Neural cell (in vitro differentiated cells): ENCODE data around the gene TNS2. TPM values are rescaled to one million over a fixed set of nuclear protein-coding genes. Genes with fewer than 3 reads are reported as not detected.

Experiments used
- H2AFZ ChIP-seq: fragments of 200-600, 300-800 bp; sonication (generic), shearing (Covaris generic); 2 replicates; pipeline ENCODE4 v1.6.0; 2014; ENCODE audit warnings: low read depth, mild to moderate bottlenecking, antibody characterized with exemption, low read length, moderate library complexity
- H3F3A ChIP-seq: fragments of 200-600 bp; shearing (Covaris generic); 2 replicates; pipeline ENCODE4 v1.6.1; 2016; ENCODE audit warnings: mild to moderate bottlenecking, moderate library complexity, mixed read lengths, antibody characterized with exemption, low read length; ENCODE audit not compliant: insufficient read depth, poor library complexity, severe bottlenecking
- H3K27ac ChIP-seq: fragments of 200-600, 300-800 bp; sonication (generic), shearing (Covaris generic); 2 replicates; pipeline ENCODE4 v1.5.1; 2014; ENCODE audit warnings: mild to moderate bottlenecking, low read length, moderate library complexity
- H3K27me3 ChIP-seq: fragments of 300-800, 200-600 bp; sonication (generic), shearing (Covaris generic); 2 replicates; pipeline ENCODE4 v1.6.0; 2014; ENCODE audit warnings: mild to moderate bottlenecking, low read depth, low read length, moderate library complexity; ENCODE audit not compliant: insufficient read depth
- H3K36me3 ChIP-seq: fragments of 300-800, 200-600 bp; sonication (generic), shearing (Covaris generic); 2 replicates; pipeline ENCODE4 v1.5.1; 2014; ENCODE audit warnings: mild to moderate bottlenecking, antibody characterized with exemption, low read length, moderate library complexity; ENCODE audit not compliant: insufficient read depth
- H3K4me2 ChIP-seq: fragments of 300-800, 200-600 bp; sonication (generic), shearing (Covaris generic); 2 replicates; pipeline ENCODE4 v1.6.0; 2014; ENCODE audit warnings: mild to moderate bottlenecking, low read length
- H3K4me3 ChIP-seq: fragments of 300-800, 200-600 bp; sonication (generic), shearing (Covaris generic); 2 replicates; pipeline ENCODE4 v1.5.1; 2014; ENCODE audit warnings: mild to moderate bottlenecking, low read length, moderate library complexity
- H3K79me2 ChIP-seq: fragments of 200-600 bp; shearing (Covaris generic); replicated peaks from 2 replicates; pipeline ENCODE4 v1.6.0; 2014; ENCODE audit warnings: mild to moderate bottlenecking, low read length, moderate library complexity; ENCODE audit not compliant: insufficient read depth
- H3K9ac ChIP-seq: fragments of 300-800, 200-600 bp; sonication (generic), shearing (Covaris generic); 2 replicates; pipeline ENCODE4 v1.6.1; 2016; ENCODE audit warnings: mild to moderate bottlenecking, low read length, mixed read lengths
- H3K9me2 ChIP-seq: fragments of 200-600 bp; shearing (Covaris generic); 2 replicates; pipeline ENCODE4 v1.6.1; 2016; ENCODE audit warnings: mild to moderate bottlenecking, low read length, mixed read lengths; ENCODE audit not compliant: insufficient read depth
- H3K9me3 ChIP-seq: fragments of 200-600, 300-800 bp; sonication (generic), shearing (Covaris generic); 2 replicates; pipeline ENCODE4 v1.6.1; 2016; ENCODE audit warnings: mild to moderate bottlenecking, mixed run types, low read length, moderate library complexity, mixed read lengths
- H4K20me1 ChIP-seq: fragments of 200-600 bp; shearing (Covaris generic); 2 replicates; pipeline ENCODE4 v1.6.1; 2016; ENCODE audit warnings: mild to moderate bottlenecking, mixed run types; ENCODE audit not compliant: insufficient read depth
- CTCF ChIP-seq: fragments of 450-650 bp; IDR thresholded peaks from 2 replicates; pipeline ENCODE4 v1.5.1; 2014; ENCODE audit warnings: antibody characterized with exemption, mild to moderate bottlenecking, moderate library complexity; ENCODE audit not compliant: poor library complexity, severe bottlenecking
- EP300 ChIP-seq: fragments of 450-650 bp; conservative IDR thresholded peaks from 2 replicates; pipeline ENCODE4 v1.6.1; 2014; ENCODE audit warnings: antibody characterized with exemption, mild to moderate bottlenecking, moderate library complexity; ENCODE audit not compliant: poor library complexity, severe bottlenecking
- EZH2 ChIP-seq: fragments of 200-600, 300-800 bp; shearing (Covaris generic), sonication (generic); IDR thresholded peaks from 2 replicates; pipeline ENCODE4 v1.6.1; 2014; ENCODE audit warnings: antibody characterized with exemption, low read length, borderline replicate concordance, mild to moderate bottlenecking; ENCODE audit not compliant: insufficient read depth, poor library complexity, severe bottlenecking
- MXI1 ChIP-seq: fragments of 450-650 bp; conservative IDR thresholded peaks from 2 replicates; pipeline ENCODE4 v1.6.1; 2014; ENCODE audit warnings: antibody characterized with exemption, mild to moderate bottlenecking; ENCODE audit not compliant: poor library complexity, severe bottlenecking
- POLR2AphosphoS5 ChIP-seq: IDR thresholded peaks from 2 replicates; pipeline ENCODE4 v1.6.1; 2012
- RAD21 ChIP-seq: fragments of 450-650 bp; conservative IDR thresholded peaks from 2 replicates; pipeline ENCODE4 v1.6.1; 2014; ENCODE audit warnings: antibody characterized with exemption, mild to moderate bottlenecking, moderate library complexity
- REST ChIP-seq: IDR thresholded peaks from 2 replicates; pipeline ENCODE4 v1.6.1; 2012; ENCODE audit warnings: borderline replicate concordance
- SMC3 ChIP-seq: fragments of 450-650 bp; conservative IDR thresholded peaks from 2 replicates; pipeline ENCODE4 v1.6.1; 2014; ENCODE audit warnings: antibody characterized with exemption, mild to moderate bottlenecking, moderate library complexity; ENCODE audit not compliant: poor library complexity
- TAF1 ChIP-seq: IDR thresholded peaks from 2 replicates; pipeline ENCODE4 v1.6.1; 2012; ENCODE audit warnings: low read depth
- polyA plus RNA-seq: library from polyadenylated mRNA; depleted of rRNA; stranded (reverse); fragments of >200 nt; gene quantifications from 2 replicates; pipeline ENCODE4 v1.2.3, GENCODE V29; 2014

The TNS2 gene
- polyA plus RNA-seq, 1 donor from 2014 or later, result 4.2 TPM

- Histone ChIP-seq H2AFZ (no peak overlapping the region), H3K27ac (no peak overlapping the region), H3K79me2 (no peaks in the 10 kb centered on the region), H3F3A (no peaks in the 10 kb centered on the region), H3K27me3 (no peaks in the 10 kb centered on the region), H3K4me3 (no peak overlapping the region), H3K4me2 (no peak overlapping the region), H3K9ac (no peak overlapping the region), H4K20me1 (no peaks in the 10 kb centered on the region), H3K9me3 (no peaks in the 10 kb centered on the region), H3K9me2 (no peaks in the 10 kb centered on the region), H3K36me3 (no peaks in the 10 kb centered on the region)
- TF ChIP-seq SMC3 (no peak), POLR2AphosphoS5 (peak; percentile 10)
Observed at GRCh38 chr12:53060064-53060720, 10.3 kb downstream of the TNS2 start.

GRCh38 chr12:53060721-53061276, 10.9 kb downstream of the TNS2 start:
- Histone ChIP-seq H2AFZ (no peak overlapping the region), H3K9me2 (no peaks in the 10 kb centered on the region), H3K9me3 (no peaks in the 10 kb centered on the region), H3K9ac (no peak overlapping the region), H4K20me1 (no peaks in the 10 kb centered on the region), H3K4me3 (no peak overlapping the region), H3K27me3 (no peaks in the 10 kb centered on the region), H3K79me2 (no peaks in the 10 kb centered on the region), H3F3A (no peaks in the 10 kb centered on the region), H3K27ac (no peak overlapping the region), H3K36me3 (no peaks in the 10 kb centered on the region), H3K4me2 (no peak overlapping the region)
- TF ChIP-seq REST (no peak), CTCF (no peak)

GRCh38 chr12:53061404-53062010, 11.6 kb downstream of the TNS2 start:
- H3K27ac ChIP-seq, result no peak overlapping the region
- no peak overlapping the region for H3K9ac ChIP-seq

More at GRCh38 chr12:53061404-53062010, 11.6 kb downstream of the TNS2 start:
- H4K20me1 ChIP-seq, result no peaks in the 10 kb centered on the region
- peaks cover 4% of the 10 kb centered on the region for H3K36me3 ChIP-seq
- H3K9me3 ChIP-seq, result no peaks in the 10 kb centered on the region
- H3K4me3 ChIP-seq, result no peak overlapping the region
- no peaks in the 10 kb centered on the region for H3K27me3 ChIP-seq
- no peak overlapping the region for H2AFZ ChIP-seq
- no peak overlapping the region for H3K4me2 ChIP-seq
- H3F3A ChIP-seq, result no peaks in the 10 kb centered on the region
- no peak for TF ChIP-seq TAF1
- no peak for TF ChIP-seq EZH2
- no peak for TF ChIP-seq REST
- TF ChIP-seq RAD21, result no peak
- no peak for TF ChIP-seq EP300
- TF ChIP-seq CTCF, result no peak
- no peak for TF ChIP-seq POLR2AphosphoS5
- no peak for TF ChIP-seq SMC3
- TF ChIP-seq MXI1, result no peak
- H3K9me2 ChIP-seq, result no peaks in the 10 kb centered on the region
- H3K79me2 ChIP-seq, result no peaks in the 10 kb centered on the region
